Kidney capillary endothelial cell (primary cell): ENCODE results near the gene ARRDC4.
"Not testable (repeated sequence)": the region's sequence is repeated elsewhere in the genome, so short reads cannot be mapped to it uniquely, and the experiment has no call there.

Source experiments
- DNase-seq: peaks from one replicate; pipeline ENCODE4 v3.0.0-alpha.2; 2018; ENCODE audit warnings: low spot score

The ARRDC4 gene

DNA sequence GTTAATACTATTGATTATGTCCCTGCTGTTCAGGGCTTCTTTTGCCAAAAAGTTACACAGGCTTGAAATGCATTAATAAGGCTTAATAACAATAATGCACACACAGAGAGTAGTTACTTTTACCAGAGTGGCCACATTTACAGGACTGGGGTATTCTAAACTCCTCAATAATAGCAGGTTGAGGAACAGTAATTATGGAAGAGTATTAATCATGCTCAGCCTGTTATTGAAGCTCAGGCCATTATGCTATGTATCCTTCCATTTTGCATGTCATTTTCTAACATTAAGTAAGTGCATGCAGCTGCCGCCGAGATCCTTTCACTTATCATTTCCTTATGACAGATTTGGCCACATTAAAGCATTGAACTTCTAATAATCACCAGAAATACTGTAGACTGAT is 5.7 kb downstream of the ARRDC4 start:
- no peak for DNase-seq

DNA sequence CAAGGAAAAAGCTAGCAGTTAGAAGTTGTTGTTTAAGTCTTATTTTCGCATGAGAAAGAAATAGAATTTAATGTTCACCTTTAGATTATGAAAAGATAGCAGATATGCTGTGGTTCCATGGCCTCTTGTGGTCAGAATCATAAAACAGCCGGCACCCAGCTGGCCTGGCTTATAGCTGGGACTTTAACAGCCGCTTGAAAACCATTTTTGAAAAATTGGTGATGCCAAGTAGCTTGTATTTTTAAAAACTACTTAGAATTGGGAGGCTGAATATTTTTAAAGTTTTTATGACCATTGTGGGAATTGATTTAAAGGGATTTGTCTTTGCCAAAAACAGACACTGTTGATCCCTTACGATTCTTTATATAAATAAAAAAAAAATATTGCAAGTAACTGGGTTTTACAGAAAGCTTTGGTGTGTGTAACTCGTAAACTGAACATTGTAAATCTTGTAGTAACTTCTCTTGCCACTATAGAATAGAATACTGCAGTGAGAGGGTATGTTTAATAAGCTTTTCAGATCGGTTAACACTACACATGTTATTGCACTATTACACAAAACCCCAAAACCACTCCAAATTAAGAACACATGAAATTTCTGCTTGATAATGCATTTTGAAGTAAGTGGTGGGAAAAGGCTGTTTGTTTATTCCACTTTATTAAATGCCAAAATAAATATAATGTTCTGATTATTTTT is 6.6 kb downstream of the ARRDC4 start:
- no peak for DNase-seq

- no peak for DNase-seq
These were observed 7.4 kb downstream of the ARRDC4 start for GRCh38 chr15:97967881-97968280.

DNA sequence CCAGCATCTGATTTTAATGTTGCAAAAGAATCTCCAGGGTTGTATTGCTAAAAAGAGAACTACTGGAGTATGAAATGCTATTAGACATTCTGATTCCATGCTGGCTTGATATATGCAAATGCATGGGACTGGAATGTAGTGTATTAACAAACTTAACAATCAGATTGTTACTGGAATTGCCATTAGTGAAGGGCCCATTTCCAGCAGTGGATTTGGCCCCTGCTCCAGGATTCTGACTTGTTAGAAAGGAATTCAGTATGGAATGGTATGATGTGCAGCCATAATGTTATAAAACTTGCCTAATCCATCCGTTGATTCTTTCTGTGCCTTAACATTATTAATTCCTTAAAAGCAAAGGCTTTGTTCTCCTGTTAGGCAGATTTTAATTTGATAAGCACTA is 7.9 kb downstream of the ARRDC4 start:
- no peak for DNase-seq

DNA sequence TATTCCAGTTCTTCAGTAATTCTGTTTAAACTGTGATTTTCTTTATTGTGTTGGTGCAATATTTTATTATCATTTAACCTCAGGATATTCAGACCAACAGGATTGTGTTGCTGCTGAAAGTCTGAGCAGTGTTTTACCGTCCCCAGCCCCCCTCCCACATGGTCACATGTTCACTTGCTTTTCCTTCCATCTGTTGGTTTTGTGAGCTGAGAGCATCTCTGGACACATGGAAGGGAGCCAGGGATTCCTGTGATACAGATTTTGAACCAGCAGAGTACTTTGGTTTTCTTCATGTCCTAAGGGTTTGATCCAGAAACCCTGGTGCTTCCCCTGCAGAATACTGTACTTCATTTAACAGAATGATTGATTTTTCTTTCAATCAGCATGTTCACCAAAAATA is 11.9 kb downstream of the ARRDC4 start:
- DNase-seq = no peak

- no peak for DNase-seq
These were observed 15.6 kb downstream of the ARRDC4 start for GRCh38 chr15:97976129-97976528.

DNA sequence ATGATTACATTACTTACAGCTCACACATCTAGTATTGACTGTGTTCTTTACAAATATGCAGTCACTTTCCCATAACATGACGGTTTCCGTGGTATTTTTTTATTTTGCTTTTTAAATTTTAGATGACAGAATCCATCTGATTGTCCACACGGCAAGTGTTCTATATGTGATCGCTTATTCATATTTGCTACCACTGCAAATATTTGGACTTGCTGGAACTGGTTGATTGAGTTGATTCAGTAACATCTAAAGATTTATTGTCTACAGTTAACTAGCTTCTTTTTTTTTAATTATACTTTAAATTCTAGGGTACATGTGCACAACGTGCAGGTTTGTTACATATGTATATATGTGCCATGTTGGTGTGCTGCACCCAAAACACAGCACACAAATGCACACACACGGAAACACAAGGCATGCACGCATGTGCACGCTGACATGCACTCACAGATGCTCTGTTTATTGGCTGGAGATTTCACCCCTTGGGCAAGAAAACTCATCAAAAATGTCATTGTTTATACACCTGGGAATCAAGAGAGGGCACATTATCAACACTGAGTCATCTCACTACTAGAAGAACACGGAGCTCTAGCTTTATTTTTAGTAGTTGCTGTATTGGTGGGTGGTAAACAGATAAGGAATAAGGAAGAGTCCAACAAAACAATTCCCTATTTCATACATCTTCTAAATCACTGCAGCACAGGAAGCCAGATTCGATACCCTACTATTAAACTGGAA is 16.4 kb downstream of the ARRDC4 start:
- no peak for DNase-seq

GRCh38 chr15:97977734-97978133 is 17.2 kb downstream of the ARRDC4 start:
- DNase-seq = no peak

- DNase-seq = no peak
These were observed 18.1 kb downstream of the ARRDC4 start for GRCh38 chr15:97978401-97979139.

- DNase-seq = no peak
These were observed 18.6 kb downstream of the ARRDC4 start for GRCh38 chr15:97979140-97979520.

GRCh38 chr15:97981058-97981457 is 20.6 kb downstream of the ARRDC4 start:
- DNase-seq = no peak

DNA sequence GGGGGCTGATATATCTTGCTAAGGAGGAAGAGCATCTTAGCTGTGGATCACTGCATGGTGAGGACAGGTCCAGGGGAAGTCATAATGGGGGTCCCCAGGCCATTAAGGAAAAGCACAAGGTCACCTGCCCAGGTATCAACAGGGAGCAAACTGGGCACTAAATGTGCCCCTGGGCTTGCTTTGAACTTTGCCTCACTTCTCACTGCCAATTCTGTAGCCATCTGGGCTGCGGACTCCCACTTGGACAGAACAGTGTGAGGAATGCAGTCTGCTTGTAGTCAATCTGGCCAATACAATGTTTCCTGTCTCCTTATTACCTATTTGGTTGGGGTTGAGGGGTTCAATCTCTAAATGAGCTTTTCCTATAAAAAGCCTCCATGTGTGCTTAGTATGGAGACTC is 21.3 kb downstream of the ARRDC4 start:
- no peak for DNase-seq

DNA sequence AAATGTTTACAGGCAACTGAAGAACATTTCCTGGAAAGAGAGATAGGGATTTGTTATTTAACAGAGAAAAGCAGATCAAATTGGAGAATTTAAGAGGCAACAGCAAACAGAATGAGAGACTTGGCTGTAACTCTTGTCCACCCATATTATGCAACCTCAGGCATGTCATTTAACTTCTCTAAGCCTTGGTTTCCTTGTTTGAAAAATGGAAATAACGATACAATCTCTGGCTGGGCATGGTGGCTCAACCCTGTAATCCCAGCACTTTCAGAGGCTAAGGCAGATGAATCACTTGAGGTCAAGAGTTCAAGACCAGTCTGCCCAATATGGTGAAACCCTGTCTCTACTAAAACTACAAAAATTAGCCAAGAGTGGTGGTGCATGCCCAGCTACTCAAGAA is 23.7 kb downstream of the ARRDC4 start:
- no peak for DNase-seq

DNA sequence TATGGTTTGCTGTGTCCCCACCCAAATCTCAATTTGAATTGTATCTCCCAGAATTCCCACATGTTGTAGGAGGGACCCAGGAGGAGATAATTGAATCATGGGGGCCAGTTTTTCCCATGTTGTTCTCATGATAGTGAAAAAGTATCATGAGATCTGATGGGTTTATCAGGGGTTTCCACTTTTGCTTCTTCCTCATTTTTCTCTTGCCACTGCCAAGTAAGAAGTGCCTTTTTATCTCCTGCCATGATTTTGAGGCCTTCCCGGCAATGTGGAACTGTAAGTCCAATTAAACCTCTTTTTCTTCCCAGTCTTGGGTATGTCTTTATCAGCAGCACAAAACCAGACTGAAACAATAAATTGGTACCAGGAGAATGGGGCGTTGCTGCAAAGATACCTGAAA is 25.5 kb downstream of the ARRDC4 start:
- DNase-seq = not testable (repeated sequence)

- no peak for DNase-seq
These were observed 26.3 kb downstream of the ARRDC4 start for GRCh38 chr15:97986781-97987180.

DNA sequence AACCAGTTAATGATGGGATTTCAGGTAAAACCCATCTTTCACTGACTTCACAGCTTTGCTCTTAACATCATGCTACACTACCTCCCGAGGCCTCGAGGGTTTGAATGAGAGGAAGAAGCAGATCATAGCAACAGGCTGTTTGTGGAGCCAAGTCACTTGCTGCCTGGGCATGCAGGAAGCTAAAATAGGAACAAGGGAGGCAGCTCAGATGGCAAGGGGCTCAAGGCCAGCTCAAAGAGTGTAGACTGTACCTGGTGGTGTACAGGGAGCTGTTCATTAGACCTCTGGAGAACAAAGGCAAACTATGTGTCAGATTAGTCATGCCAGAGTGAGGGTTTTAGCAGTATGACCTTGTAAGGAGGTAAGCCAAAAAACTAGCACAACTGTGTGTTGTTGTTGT is 28.8 kb downstream of the ARRDC4 start:
- no peak for DNase-seq

GRCh38 chr15:97991972-97992541 is 31.6 kb downstream of the ARRDC4 start:
- DNase-seq = no peak

- no peak for DNase-seq
These were observed 32.3 kb downstream of the ARRDC4 start for GRCh38 chr15:97992823-97993222.

DNA sequence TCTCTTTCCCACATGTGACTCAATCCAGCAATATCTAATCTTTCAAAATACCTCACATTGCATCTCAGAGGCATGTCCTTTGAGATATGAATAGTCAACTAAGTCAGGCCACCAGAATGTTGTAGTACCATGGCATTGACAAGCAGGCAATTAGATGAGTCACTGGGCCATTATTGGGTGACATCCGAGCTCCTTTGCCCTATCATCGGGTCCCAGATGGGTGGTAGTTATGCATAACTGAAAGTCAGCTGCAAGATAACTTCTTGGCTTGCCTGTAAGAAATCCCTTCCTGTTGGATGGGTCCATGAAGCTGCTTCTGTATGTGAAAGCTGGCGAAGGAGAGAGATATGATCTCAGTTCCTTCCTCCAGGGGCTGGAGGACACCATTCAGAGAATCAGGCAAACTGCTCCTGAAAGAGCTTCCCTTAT is 32.8 kb downstream of the ARRDC4 start:
- DNase-seq = no peak

DNA sequence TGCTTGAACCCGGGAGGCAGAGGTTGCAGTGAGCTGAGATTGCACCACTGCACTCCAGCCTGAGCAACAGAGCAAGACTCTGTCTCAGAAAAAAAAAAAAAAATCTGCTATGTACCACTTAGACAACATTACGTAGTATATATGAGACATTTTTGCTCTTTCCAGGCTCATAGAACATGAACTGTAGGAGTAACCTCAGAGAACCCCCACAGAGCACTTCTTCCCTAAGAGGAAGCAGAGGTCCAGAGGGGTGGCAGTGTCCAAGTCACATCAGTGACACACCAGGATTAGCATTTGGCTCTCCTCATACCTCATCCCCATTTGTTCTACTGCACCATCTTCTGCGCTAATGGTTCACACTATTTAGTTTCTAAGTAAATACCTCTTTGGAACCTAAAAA is 33.7 kb downstream of the ARRDC4 start:
- no peak for DNase-seq

GRCh38 chr15:97995192-97995591 is 34.7 kb downstream of the ARRDC4 start:
- DNase-seq = no peak

DNA sequence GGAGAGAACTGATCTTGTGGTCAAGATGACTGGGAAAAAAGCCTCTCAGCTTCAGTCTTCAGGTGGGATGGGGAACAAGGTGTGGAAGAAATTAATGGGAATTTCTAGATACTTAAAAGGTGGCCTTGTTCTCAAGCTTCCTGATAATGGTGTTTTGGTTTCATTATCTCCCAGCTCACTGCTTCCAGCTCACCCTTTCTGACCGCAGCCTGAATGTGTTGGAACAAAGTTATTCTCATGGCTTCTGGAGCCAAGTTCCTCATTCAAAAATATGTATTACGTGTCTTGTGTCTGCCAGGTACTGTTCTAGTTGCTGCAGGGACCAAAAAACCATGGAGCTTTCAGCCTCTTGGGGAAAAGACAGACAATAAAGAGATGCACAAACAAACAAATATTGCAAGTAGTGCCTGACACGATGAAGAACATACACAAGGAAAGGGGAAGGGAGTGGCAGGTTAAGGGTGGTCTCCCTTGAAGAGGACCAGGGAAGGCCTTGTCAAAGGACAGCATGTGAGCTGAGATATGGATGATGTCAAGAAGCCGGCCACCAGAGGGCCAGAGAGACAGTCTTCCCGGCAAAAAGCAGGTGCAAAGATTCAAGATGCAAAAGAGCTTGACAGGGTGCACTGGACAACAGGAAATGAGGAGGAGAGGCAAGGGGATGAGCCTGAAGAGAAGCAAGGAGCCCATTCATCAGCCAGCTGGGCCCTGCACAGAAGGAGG is 35.5 kb downstream of the ARRDC4 start:
- no peak for DNase-seq
